Stimulated activated CD8-positive, alpha-beta memory T cell treated with anti-CD3 and anti-CD28 coated beads, Interleukin-15, amount 100 ng/mL, for 4 hours (primary cell): ENCODE results near the gene RNF39.
"Not testable (repeated sequence)": the region's sequence is repeated elsewhere in the genome, so short reads cannot be mapped to it uniquely, and the experiment has no call there.

Source experiments
- DNase-seq, 2 donors: peaks; one replicate each; pipeline ENCODE4 v3.0.0-alpha.2; 2020; ENCODE audit warnings: low read depth in 2 of 2

Gene RNF39, protein sequence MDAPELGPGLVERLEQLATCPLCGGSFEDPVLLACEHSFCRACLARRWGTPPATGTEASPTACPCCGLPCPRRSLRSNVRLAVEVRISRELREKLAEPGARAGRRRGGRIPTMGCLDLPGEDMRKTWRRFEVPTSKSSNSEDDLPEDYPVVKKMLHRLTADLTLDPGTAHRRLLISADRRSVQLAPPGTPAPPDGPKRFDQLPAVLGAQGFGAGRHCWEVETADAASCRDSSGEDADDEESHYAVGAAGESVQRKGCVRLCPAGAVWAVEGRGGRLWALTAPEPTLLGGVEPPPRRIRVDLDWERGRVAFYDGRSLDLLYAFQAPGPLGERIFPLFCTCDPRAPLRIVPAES

GRCh38 chr6:30075094-30075789, at the start of gene RNF39:
Gene RNF39, minus strand, starts transcription at chr6:30075769. Its CDS starts 184 bp downstream, at chr6:30075585.
- DNase-seq, result no peak

DNA sequence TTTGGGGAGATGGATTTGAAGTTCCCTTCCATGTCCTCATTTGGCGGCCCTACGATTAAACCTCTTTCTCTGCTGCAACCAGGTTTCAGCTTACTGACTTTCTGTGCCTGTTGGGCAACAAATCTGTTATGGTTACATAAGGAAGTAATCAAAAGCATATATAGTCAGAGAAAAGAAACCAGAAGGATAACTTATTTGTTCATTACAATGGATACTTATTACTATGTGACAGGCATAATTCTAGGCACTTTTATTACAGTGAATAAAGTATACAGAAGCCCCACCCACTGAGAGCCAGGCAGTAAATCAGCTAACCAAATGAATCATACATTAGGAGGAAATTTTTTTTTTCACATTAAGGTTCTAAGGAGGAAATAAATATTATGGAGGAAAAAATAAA, 46.9 kb upstream of the RNF39 start:
- DNase-seq, result no peak

DNA sequence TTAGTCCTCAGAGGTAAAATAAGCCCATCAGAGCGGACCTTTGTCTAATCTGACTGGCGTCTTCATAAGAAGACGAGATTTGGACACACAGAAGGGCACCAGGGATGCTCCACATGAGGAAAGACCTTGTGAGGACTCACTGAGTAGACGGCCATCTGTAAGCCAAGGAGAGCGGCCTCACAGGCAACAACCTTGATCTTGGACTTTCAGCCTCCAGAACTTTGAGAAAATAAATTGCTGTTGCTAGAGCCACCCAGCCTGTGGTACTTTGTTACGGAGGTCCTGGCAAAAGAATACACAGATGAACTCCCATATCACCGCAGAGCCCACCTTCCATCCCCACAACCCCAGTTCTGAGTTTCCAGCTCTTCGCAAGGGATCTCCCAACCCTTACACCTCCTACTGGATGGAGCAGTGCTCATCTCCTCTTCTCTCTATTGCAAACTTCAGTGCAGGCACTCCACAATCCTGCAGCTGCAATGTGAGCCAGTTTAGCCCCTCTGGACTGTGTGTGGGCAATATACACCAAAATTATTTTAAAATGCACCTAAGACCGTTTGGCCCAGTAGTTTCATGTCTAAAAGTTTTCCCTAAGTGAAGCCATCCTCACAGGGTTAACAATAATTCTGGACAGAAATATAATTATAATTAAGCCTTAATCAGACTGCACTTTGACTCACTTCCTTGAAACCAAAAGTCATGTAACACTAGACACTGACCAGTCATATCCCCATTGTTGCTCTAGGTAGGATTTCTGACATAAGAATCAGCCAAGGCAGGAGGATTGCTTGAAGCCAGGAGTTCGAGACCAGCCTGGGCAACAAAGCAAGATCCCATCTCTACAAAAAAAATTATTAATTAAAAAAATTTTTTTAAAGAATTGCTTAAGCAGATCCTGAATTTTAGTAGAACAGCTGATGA, 46.1 kb upstream of the RNF39 start:
- DNase-seq, result no peak

DNA sequence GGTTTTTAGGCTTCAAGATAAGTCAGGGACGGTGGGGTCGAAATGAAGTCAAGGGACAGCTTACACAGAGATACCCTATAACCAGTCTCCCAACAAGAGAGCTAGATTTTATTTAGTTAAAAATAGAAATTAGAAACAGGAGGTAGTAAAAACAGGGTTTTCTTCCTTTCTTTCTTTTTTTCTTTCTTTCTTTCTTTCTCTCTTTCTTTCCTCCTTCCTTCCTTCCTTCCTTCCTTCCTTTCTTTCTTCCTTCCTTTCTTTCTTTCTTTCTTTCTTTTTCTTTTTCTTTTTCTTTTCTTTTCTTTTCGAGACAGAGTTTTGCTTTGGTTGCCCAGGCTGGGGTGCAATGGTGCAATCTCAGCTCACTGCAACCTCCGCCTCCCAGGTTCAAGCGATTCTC, 43.1 kb upstream of the RNF39 start:
- not testable (repeated sequence) for DNase-seq

- DNase-seq, result no peak
These were observed 41.2 kb upstream of the RNF39 start for GRCh38 chr6:30116724-30117123.

- no peak for DNase-seq
These were observed 38.3 kb upstream of the RNF39 start for GRCh38 chr6:30113841-30114240.

- no peak for DNase-seq
These were observed 37.6 kb upstream of the RNF39 start, which contains the start of gene TRIM31 for GRCh38 chr6:30113003-30113759. Gene TRIM31, minus strand, starts transcription at chr6:30113090. Its CDS starts 285 bp downstream, at chr6:30112805.

GRCh38 chr6:30112402-30112994, 36.9 kb upstream of the RNF39 start:
- DNase-seq, result no peak

GRCh38 chr6:30111266-30111856, 35.8 kb upstream of the RNF39 start:
- no peak for DNase-seq

GRCh38 chr6:30104661-30105060, 29.1 kb upstream of the RNF39 start:
- no peak for DNase-seq

- DNase-seq, result no peak
These were observed 28.3 kb upstream of the RNF39 start for GRCh38 chr6:30103872-30104179.

GRCh38 chr6:30102970-30103871, 27.7 kb upstream of the RNF39 start:
- peak; percentile 57 to 71 for DNase-seq

DNA sequence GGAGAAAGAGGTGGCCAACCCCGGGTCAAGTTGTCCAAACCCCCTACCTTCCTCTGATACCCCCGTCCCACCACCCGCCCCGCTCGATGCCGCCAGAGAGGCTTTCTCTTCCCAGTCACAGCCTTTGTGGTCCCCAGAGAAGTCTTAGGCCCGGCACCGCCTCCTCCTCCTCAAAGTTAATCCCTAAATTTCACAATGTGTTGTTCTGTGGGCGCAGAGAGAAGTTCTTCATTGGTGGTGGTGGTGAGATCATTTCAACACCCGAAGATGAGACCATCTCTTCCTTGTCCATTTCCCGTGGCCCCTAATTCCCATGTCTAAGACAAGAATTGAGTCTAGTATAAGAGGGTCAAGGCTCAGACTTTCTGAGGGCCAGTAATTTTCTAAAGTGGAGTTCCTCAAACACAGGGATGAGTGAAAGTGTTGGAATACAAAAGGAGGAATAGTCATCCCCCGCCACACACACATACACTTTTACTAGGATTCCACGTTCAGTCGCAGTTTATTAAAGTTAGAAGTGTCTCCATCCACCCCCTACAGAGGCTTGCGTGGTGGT, 26.9 kb upstream of the RNF39 start:
- DNase-seq, result no peak

- DNase-seq, result peak; percentile 24 to 35
These were observed 26.2 kb upstream of the RNF39 start for GRCh38 chr6:30101444-30102413.

GRCh38 chr6:30100585-30101443, 25.2 kb upstream of the RNF39 start:
- DNase-seq, result no peak

GRCh38 chr6:30100154-30100553, 24.6 kb upstream of the RNF39 start:
- DNase-seq, result no peak
